DMS153 treated with DMSO at 0.1 percent for 48 hours (cell line): Measurements from ENCODE around the gene MYPN.
"Not testable (repeated sequence)": the region's sequence is repeated elsewhere in the genome, so short reads cannot be mapped to it uniquely, and the experiment has no call there.

Experiments used
- DNase-seq: peaks from one replicate; lab custom pipeline; 2025; ENCODE audit not compliant: unreplicated experiment; lab: John Stamatoyannopoulos, UW

The MYPN gene

DNA sequence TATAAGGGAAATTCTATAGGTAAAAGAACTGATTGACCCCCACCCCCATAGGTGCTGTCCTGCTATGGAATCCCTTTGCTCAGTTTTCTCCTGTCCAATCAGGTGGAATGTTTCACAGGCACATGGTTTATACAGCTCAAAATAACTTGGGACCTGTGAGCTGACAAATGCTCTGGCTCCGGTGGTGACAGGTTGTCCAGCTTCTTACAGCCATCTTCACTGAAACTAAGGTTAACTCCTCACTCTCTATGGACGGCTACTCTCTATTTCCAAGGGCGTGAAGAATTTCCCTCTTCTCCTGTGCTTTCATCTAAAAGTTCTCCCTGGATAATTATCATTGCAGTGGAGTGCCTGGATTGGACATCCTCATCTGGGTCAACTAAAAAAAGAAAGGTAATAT lies at the start of gene MYPN:
Gene MYPN (plus strand): TSS at position 158 of the 400 bp plus-strand sequence. CDS start 11,951 bp downstream, outside the sequence.
- DNase-seq: no peak

GRCh38 chr10:68067029-68067428 lies 42.3 kb upstream of the MYPN start:
- DNase-seq: no peak

DNA sequence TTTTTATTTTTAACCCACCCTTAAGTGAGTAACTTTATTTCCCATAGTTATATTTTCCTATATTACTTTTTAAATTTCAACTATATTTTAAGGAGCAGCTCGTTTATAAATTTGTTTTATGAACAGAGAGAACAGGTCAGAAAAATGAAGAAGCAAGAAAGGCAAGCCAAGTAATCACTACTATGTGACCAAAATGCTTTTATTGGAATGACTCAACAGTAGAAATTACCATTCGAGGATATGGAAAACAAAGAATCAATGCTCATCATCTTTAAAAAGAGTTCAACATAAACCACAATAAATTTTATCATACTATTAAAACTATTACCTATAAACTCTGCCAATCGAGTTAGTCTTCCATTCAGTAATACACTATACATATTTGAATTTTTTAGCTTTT lies 41.8 kb upstream of the MYPN start:
- no peak for DNase-seq

GRCh38 chr10:68073631-68074030 lies 35.7 kb upstream of the MYPN start:
- no peak for DNase-seq

DNA sequence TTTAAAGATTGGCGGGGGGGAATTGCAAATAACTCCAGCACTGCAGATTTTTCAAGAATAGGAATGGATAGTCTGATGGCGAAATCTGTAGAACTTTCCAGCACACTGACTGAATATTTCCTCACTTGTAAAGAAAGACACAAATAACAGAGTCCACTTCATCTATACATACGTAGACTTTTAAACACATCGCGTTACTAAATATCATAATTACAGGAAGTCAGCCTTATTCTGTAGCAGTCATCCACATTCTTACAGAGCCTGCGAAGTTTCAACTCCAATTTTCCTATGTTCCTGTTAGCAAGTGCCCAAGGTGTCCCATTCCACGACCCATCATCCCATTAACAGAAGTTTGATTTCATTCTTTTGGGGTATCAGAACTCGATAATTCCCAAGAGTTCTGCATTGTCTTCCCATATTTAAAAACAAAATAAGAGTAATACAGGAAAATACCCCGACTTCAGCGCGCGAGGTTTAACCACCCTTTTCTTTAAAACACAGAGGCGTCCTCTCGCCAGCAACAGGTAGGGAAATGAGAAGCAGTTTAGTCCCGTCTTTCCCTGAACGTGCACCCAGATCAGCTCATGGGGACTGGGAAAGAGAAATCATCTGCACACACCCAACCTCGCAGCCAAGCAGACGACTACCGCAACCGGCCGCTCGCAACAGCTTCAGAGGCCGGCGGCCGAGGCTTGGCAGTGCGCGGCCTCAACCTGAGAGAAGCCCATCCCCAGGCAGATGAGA lies 35.1 kb upstream of the MYPN start:
- peak; percentile 41 for DNase-seq

DNA sequence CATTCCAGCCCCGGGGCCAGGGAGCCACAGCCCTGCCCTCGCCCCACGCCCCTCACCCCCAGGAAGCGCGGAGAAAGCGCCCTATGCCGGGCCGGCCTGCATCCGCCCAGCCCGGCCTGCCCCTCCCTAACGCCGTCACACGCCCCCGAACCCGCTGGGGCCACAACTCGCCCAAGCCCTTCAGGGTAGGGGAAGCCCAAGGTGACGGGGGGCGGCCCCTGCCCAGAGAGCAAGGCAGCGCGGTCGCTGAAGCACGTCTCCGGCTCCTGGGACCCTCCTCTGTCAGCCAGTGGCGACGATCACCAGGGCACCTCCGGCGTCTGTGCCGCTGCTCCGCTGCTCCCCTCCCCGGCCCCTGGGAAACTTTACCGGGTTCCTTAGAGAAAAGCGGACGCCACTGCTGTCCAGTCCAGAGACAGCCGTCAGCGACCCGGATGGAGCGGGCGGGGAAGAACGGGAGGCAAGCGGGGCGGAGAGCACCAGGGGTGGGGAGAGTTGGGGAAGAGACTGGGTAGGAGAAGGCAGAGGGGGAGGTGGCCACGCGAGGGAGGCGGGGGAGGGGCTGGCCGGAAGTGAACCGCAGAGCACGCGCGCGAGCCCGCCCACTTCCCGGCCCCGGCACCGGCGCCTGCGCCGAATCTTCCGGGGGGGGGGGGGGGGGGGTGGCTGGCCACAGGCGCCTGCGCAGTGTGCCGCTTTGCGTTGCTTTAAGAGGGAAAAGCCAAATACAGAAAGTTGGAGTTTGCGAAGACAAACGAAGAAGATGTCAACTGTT lies 34.3 kb upstream of the MYPN start, which contains the start of gene HERC4:
Gene HERC4 (minus strand): TSS at position 509 of the 775 bp plus-strand sequence. CDS start 2,175 bp downstream, outside the sequence.
- DNase-seq: peak; percentile 68

DNA sequence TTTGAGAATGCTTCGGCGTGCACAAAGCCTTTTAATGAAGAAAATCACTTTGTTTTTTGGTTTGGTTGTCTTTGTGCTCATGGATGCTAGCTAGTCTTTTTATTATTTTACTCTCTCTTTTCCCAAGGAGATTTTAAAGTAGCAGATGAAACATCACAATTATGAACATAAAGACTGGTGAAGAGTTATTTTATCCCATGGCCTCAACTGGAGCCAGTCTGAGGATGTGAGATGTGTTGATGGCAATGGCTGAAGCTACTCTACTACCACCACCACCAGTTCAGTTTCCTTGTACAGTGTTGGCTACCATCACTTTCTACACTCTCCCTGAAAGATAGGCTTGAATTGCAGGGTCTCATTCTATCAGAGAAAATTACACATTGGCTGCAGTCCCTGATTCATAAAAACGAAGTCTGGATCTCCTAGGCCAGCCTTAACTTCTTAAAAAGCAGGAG lies 33.7 kb upstream of the MYPN start:
- DNase-seq: no peak

DNA sequence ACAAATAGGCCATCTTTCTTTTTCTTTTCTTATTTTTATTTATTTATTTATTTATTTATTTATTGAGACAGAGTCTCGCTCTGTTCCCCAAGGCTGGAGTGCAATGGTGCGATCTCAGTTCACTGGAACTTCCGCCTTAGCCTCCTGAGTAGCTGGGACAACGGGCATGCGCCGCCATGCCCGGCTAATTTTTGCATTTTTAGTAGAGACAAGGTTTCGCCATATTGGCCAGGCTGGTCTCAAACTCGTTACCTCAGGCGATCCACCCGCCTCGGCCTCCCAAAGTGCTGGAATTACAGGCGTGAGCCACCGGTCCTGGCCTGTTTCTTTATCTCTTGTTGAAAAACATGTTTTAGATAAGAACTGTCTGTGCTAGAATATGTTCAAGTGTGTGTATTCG lies 33.2 kb upstream of the MYPN start:
- not testable (repeated sequence) for DNase-seq

- DNase-seq: no peak
These were observed 32.3 kb upstream of the MYPN start for GRCh38 chr10:68077026-68077425.

- no peak for DNase-seq
These were observed 29.9 kb upstream of the MYPN start for GRCh38 chr10:68079434-68079833.

- DNase-seq: no peak
These were observed 28.3 kb upstream of the MYPN start for GRCh38 chr10:68080853-68081431.

DNA sequence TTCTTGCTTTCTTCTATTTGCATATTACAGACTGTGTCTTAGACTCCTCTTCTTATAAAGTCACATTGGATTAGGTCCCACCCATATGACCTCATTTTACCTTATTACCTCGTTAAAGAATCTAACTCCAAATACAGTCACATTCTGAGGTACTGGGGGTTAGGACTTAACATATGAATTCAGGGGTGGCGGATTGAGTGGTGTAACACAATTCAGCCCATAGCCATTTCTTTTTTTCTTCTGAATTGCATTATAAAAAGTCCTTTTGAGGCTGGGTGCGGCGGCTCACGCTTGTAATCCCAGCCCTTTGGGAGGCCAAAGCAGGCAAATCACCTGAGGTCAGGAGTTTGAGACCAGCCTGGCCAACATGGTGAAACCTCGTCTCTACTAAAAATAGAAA lies 27.4 kb upstream of the MYPN start:
- no peak for DNase-seq

GRCh38 chr10:68082872-68083271 lies 26.4 kb upstream of the MYPN start:
- no peak for DNase-seq

DNA sequence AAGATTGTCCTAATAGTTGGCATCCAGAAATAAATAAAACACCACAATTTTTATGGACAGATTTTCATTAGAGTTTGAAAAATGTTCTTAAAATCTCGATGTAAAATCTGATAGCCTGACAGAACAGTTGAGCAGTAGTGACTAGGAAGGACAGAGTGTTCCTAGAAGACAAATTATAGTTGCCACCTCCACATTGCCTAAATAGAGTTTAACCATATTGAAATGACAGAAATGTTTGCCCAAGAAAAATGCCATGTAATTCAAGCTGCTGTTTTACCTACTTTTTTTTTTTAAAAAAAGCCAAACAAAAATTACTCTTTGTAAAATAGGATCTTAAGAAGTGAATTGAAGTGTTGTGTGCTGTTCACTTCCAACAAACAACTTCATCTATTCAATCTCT lies 25.3 kb upstream of the MYPN start:
- DNase-seq: no peak

DNA sequence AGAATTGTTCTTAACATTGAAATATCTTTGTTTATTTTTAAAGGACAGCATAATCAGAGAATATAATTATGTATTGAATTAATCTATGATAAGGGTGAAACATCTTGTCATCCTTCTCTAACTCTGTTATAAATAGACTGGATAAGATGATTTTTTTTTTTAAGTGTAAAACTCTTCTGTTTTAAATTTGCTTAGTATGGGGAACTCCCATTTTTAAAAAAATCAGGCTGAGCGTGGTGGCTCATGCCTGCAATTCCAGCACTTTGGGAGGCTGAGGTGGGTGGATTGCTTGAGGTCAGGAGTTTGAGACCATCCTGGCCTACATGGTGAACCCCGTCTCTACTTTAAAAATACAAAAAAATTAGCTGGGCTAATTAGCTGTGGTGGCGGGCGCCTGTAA lies 24.8 kb upstream of the MYPN start:
- no peak for DNase-seq

GRCh38 chr10:68086011-68086410 lies 23.3 kb upstream of the MYPN start:
- no peak for DNase-seq

- DNase-seq: no peak
These were observed 22.2 kb upstream of the MYPN start for GRCh38 chr10:68086910-68087684.

DNA sequence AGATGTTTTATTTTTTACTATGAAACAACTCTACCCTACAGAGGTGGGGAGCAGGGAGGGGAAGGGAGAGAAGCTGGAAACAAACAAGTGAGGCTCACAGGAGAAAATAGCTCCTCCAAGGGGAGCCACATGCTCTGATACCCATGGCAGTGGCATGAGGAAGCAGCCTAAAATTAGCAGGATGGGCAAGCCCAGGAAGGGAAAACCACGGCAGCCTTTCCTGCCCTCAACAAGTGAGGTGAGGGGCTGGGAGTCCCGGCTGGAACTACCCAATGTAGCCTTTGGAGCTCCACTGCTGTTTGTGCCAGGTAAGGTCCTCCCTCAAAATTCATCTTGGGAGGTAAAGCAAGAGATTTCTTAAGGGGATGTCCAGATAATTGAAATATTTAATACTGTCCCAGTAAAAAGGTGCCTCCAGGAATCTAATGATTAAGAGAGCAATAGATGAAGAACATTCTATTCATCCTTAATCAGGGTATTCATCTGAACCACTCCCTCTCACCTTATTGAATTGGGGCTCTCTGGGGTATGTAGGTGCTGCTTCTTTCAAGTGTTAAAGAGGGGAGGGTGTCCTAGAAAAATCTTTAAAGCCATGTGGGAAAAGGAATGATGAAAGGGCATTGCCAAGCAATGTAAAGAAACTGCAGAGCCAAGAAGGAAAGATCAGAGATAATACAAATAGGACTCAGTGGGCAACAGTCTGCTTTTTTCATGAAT lies 21.4 kb upstream of the MYPN start:
- no peak for DNase-seq

DNA sequence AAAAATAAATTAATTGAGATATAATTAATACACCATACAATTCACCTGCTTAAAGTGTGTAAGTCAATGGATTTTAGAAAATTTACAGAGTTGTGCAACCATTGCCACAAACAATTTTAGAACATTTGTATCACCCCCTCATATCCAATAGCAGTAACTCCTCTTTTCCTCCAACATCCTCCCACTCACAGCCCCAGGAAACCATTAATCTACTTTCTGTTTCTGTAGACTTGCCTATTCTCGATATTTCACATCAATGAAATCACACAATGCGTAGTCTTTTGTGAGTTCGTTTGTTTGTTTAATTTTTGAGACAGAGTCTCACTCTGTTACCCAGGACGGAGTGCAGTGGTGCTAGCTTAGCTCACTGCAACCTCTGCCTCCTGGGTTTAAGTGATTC lies 20.5 kb upstream of the MYPN start:
- DNase-seq: no peak

DNA sequence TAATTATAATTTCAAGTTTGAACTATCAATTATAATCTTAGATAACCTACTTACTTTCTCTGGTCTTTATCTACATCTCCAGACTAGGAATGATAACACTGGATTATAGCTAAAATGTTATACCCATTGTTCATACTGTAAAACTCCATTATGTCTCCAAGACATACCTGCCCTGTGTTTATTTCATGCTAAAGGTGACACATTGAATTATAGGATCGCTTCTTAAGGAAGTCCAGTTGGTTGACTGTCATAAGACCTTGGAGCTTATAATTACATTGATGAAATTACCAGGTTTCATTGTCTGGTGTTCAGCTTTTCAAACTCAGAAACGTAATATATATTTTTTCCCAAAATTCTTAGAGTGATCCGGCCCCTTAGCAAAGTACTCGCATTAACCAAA lies 18.7 kb upstream of the MYPN start:
- no peak for DNase-seq
